GM18870 (cell line): Measurements from ENCODE around the gene ULK2.
"Not testable (repeated sequence)": the region's sequence is repeated elsewhere in the genome, so short reads cannot be mapped to it uniquely, and the experiment has no call there.

Experiments
- ATAC-seq: cut with Tn5 transposase; IDR thresholded peaks from one replicate; pipeline ENCODE4 v1.9.1; 2021; ENCODE audit warnings: moderate library complexity; ENCODE audit not compliant: unreplicated experiment

The ULK2 gene

DNA sequence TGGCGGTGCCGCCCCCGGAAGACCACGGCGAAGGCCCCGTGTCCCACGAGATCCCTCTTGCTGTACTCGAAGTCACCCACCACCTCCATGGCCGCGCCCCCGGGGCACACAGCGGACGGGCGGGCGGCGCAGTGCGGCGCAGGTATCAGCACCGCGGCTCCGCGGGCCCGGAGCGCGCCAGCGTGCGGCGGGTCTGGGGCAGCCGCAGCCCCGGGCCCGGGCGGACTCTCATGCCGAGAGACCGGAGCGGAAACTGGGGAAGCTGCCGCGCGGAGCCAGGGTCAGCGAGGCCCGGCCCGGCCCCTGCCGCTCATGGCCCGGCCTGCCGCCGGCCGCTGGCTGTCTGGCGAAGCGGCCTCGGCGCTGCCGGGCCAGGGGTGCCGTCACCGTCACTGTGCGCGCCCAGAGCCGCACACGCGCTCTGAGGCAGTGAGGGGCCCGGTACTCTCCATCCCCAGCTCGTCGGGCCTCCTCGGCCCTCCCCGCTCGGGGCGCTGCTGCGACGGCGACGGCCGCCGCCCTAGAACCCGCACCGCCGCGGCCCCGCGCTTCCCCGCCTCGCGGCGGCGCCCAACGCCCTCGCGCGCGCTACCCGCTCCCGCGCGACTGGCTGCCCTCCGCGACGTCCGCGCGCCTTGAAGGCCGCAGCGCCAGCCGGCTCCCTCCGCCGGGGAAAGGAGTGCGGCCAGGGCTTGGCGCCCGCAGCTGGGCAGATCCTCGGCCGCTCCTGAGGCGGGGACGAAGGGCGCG is at the start of gene ULK2:
TSS of gene ULK2 (minus strand) at position 608 of the 750 bp plus-strand sequence. CDS start at position 89, 519 bp downstream.
- no peak for ATAC-seq

DNA sequence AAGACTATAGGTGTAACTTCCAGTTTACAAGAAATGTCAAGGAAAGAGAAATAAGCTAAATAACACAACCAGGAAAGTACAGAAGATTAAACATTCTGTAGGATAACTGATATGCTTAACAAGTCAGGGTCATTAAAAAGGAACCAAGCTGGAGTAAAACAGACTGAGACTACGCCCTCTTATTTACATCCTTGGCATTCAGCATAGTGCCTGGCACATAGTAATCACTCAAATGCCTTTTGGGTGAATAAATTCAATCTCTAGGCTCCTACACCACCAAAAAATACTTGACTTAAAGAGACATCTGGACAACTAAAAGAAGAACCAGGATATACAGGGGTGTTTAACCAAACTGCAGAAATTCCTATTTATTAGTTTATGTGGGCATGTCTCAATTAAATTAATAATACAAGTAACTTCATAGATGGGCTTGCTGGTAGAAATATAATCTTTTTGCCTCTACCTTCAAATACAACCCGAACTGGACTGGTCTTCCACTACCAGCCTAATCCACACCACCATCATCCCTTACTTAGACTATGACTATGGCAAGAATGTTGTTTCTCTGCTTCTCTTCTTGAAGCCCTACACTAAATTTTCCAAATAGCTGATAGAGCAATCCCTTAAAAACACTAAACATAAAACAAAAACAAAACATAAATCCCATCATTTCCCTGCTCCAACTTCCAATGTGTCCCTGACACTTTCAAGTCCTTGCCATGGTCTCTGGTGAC is 47.7 kb upstream of the ULK2 start:
- ATAC-seq: no peak

DNA sequence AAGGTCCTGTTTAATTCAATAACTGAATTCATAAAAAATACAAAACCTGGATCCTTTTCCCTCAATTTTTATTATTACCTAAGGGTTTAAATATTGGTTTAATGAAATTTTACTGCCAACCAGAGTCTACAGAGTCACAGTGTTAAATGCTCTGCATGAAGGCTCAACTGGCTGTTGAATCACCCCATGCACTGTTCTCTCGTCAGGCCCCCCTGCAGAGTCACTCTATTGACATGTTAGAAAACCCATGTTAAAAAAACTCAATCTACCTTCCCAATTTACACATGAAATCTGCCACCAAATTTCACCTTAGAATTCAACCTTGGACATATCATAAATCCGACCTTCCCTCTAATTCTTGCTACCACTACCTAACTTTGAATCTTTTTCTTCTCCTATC is 43.3 kb upstream of the ULK2 start:
- ATAC-seq: no peak

DNA sequence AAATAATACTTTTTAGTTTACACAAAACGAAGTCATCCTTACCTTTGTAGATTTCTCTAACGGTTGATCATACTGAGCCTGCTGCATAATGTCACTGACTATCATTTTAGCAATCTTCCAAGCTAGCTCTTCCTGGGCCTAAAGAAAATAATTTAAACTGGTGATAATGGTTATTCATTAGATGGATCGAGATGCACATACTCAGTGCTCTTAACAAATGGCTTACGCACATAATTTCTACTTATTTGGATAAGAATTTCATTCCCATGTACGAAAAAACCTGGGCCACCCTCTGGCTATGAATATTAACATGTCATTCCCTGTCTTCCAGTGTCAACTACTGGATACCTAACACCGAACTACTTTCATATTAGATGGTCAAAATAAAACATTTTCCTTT is 41.4 kb upstream of the ULK2 start:
- no peak for ATAC-seq

DNA sequence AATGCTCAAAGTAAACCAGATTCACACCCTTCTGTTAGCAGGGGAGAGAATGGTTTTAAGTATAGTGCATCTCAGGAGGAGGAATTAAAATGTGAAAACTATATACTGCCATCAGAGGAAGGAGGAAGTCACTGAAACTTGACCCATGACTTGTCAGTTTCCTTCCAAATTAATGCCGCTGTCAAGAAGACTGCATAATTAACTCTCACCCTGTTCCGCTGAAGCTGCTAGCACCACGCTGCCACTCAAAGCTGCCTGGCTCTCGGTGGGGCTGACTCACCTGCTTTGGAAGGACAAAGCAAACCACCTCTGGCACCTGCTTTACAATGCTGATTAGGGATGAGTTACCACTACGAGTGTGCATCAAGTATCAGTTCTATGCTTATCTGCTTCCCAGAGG is 37.8 kb upstream of the ULK2 start:
- ATAC-seq: no peak

DNA sequence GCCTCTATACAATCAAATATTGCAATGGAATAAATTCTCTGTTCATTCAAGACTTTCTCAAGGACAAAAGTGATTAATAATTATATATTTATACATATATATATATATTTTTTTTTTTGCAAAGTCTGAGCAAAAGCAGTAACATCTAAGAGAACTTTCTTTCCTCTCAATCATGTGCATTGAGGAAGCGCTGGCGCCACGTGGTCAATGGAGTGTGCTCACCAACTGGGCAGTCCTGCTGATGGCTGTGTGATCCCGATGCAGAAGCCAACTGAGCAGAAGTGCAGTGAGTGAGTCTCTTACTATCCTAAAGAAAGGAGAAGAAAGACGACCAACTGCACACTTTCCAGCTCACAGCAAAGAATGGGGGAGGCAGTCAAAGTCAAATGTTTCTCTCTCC is 37.2 kb upstream of the ULK2 start:
- ATAC-seq: no peak

DNA sequence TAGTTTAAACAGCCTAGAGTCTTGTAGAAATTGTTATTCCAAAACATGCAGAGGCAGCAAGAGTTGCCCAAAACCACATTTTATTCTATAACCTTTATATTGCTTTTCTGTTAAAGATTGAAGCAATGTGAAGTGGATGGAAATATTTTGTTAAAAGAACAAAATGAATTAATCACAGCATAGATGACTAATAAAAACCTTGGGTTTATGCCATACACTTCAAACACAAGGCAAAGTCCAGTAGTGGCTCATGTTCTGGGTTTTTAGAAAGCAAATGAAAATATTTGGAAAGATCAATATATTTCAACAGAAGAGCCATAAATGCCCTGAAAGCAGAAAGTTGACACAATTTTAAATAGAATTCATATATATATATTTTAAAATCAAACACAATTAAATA is 36.7 kb upstream of the ULK2 start:
- no peak for ATAC-seq

DNA sequence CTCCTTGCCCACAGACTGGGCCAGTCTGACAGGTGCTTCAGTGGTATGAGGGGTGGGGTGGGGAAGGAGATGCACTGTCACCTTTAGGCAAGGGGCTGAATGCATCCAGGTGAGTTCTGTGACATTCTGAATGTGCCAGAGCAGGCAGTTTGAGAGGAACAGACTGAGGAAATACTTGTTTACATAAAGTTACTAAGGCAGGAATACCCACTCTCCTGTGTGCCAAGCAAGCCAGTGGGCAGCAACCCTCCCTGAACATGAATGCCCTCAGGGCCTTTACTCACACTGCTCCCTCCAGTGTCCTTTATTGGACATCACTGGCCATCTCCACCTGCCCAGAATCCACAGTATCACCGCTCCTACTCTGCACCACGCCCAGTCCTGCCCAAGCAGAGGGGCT is 33.1 kb upstream of the ULK2 start:
- no peak for ATAC-seq

DNA sequence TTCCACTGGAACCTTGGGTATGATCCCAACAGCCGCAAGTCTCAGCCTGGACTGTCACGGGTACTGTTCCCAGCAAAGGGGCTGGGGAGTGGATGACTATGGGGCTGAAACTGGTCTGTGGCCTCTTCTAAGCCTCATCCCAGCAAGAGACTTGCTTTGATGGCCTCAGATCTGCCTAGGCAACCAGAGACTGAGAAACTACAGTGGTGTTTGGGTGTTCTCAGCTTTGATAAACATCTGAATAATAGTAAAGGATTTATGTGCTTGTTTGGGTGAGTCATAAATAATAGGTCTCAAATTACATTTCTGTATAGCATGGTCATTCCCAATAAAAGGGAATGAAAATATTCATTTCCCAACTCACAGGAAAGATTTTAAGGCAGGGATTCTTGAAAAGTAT is 30.2 kb upstream of the ULK2 start:
- ATAC-seq: no peak

DNA sequence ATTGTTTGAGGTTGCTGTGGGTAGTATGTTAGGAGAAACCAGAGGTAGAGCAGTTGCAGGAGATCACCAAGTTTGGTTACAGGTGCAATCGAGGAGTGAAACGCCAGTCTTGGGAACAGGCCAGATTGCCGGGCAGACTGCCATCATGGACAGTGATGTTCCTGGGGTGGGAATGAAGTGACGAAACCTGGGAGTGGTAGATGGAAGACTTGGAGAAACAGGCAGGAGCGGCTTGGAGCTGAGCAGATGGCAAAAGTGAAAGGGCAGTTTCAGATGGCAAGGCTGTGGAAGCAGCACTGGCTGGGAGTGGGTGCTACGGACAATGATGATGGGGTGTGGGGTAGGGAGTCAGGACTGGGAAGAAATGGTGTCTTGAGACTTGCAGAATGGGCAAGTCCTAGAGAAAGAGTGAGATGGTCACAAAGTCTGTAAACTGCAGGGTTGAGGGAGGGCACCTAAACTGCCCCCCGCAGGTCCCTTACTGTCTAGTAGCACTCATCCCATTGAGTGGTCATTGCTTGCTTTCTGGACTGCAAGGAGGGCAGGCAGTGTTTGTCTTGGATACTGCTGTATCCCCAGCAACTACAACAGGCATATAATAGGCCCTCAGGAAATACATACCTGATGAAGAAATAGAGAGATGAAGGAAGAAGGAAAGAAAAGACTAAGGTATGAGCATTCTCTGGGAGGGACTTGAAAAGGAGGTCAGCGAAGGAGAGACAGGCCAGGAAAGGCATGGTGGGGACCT is 29.5 kb upstream of the ULK2 start:
- ATAC-seq: no peak

DNA sequence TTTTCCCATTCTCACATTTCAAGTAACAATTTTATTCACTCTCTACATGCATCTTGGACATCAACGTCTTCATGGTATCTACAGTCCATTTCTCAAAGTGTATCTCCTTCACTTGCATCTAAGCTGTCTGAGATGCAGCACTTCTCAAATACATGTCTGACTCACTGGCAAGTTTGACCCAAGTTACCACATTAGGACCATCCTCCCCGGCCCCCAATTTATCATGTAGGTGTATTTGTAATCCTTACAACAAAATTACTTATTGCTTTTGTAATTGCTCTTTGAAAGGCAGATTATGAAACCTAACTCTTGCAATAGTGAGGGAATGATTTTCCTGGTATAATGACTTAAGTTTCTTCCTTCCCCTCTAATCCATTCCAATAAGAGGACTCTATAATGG is 28.9 kb upstream of the ULK2 start:
- ATAC-seq: no peak

DNA sequence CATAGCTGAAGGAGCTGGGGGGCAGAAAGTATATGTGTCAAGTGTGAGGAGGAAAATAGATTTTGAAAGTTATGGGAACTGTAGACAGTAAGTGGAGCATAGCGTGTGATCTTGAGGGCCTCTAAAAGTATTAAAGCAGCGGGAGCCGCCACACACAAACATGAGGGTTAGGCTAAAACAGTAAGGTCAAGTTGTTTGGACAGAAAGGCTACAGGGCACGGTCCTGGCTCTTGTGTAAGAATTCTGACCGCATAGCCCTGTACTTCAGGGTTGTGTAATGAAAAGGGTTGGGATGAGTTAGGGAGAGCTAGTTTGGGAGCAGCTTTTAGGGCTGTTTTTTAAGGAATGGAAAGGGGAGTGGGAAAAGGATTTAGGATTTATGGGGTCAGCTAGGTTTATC is 22.8 kb upstream of the ULK2 start:
- ATAC-seq: not testable (repeated sequence)

DNA sequence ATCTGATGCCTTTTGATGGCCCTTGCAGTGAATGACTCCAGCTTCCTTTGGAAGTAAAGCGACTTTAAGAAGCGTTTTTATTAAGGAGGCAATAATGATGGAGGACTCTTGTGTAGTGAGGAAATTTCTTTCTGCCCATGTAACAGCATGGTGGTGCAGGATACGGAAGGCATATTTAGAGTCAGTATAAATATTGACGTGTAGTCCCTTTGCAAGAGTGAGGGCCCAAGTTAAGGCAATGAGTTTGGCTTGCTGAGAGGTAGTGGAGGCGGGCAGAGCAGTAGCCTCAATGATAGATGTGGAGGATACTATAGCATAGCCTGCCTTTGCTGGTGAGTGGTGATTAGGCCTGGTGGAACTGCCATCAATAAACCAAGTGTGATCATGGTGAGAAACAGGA is 22.3 kb upstream of the ULK2 start:
- ATAC-seq: not testable (repeated sequence)

DNA sequence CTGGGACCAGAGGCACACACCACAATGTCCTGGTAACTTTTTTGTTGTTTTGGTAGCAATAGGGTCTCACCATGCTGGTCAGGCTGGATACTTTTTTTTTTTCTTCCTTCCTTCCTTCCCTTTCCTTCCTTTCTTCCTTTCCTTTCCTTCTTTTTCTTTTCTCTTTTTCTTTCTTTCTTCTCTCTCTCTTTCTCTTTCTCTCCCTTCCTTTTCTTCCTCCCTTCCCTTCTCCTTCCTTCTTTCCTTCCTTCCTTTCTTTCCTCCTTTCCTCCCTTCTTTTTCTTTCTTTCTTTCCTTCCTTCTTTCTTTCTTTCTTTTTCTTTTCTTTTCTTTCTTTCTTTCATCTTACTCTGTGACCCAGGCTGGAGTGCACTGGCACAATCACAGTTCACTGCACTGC is 18.4 kb upstream of the ULK2 start:
- ATAC-seq: no peak

DNA sequence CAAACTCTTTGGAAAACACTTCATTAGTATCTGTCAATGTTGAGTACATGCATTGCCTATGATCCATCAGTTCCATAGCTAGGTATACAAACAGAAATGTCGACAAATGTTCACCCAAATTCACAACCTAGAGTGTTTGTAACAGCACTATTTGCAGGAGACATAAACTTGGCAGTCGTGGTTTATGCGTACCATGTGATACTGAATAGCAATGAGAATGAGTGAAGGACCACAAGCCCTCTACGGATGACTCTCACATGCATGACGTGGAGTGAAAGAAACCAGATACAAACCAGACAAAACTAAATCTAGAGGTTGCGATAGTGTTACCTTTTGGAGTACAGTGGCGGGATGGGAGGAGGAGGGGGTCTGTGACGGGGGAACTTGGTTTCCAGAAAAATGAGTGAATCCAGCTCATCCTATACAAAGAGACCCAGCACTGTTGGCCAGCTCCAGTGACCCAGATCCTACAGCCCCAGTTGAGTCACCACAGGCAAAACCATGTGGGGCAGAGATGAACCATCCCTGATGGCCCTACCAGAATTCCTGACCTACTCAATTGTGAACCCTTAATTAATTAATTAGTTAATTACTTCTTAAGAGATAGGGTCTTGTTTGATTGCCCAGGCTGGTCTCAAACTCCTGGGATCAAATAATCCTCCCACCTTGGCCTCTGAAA is 15.9 kb upstream of the ULK2 start:
- ATAC-seq: no peak

DNA sequence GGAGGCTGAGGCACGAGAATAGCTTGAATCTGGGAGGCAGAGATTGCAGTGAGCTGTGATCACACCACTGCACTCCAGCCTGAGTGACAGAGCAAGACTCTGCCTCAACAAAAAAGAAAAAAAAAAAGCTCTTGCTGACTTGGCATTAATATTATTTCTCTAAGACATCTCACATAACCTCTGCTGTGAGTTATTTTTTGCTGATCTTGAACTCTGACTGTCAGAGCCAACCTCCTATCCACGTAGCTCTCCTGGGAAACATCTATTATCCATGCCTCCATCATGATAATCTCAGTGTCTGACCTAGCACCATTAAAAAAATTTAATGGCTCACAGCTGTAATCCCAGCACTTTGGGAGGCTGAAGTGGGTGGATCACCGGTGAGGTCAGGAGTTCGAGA is 12.7 kb upstream of the ULK2 start:
- no peak for ATAC-seq

DNA sequence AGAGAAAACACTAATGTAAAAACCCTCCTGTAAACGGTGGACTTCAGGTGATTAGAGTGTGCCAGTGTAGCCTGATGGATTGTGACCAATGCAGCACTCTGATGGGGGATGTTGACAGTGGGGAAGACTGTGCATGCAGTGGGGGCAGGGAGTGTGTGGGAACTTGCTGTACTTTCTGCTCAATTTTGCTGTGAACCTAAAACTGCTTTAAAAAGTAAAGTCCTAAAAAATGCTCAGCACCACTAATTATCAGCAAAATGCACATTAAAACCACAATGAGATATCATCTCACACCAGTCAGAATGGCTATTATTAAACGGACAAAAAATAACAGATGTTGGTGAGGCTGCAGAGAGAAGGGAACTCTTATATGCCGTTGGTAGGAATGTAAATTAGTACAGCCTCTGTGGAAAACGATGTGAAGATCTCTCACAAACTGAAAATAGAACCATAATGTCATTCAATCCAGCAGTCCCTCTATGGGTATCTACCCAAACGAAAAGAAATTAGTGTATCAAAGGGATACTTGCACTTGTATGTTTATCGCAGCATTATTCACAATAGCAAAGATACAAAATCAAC is 9.7 kb upstream of the ULK2 start:
- ATAC-seq: no peak

DNA sequence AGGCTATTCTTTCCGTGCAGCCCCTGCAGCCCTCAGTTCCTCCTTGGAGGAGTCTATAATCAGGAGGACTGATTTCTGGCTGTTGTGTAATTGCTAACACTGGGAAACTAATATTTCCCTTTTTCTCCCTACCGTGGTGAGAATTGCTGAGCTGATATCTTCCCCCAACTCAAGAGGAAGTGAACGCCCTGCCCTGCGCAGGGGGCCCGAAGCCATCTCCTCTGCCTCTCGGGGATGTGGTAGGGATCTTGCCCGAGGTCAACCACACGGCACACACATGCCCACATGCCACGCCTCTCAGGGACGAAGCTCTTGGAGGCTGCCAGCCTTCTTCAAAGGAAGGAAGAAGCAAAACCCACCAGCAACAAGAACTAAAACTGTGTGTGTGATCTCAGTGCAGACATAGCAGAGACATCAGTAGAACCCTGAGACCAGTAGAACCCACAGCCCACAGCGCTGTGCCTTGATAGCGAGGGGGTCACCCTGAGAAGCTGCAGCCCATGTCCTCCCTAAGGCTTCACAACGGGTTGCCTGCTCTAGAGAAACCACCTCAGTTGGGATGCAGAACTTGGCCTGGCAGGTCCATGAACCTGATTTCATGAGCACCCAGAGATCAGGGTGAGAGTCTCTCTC is 8.9 kb upstream of the ULK2 start:
- ATAC-seq: no peak

DNA sequence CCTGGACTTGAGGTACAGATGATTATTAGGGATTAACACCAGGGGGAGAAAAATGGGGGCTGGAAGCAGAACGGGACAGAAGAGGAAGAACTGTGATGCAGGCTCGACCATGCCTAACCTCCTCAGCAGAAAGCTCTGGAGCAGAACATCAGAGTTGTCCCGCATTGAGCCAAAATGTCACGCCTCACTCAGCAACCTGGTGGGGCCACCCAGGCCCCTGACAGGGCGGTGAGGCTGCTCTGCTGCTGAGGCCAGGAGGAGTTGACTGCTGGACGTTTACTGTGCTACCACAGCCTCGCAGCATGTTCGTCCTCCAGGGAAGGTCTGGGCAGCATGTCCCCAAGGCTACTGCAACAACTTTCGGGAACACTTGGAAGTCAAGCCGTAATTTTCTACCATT is 6.5 kb upstream of the ULK2 start:
- ATAC-seq: no peak

DNA sequence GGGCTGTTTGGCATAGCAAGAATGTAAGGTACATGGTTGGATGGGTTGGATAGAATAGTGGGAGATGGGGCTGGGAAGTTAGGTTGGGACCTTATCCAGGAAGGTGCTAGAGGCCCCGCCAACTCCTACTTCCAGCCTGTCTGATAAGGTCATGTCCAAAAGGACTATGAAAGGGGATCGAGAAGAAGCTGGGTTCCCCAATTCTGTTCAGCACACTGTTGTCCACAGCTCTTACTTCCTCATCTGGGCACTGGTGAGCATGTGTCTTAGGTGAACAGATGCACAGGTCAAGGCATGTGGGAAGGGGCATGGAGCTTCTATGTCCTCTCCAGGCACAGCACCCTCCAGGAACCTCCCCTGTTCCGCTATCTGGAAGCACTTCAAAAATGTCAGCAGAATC is 5.6 kb upstream of the ULK2 start:
- no peak for ATAC-seq

DNA sequence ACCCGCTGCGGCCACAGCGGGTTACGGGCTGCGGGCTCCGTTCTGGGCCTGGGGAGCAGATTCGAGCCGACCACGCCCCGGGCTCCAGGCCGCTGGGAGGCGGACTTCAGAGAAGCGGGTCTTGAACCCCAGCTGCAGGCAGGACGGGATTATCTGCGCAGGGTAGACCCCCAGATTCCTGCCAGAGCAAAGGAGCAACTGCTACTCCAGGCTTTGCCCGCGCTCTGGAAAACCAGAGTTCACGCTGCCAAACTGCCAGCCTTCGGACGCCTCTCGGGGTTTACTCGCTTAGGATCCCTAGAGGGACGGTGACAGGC is 301 bp upstream of the ULK2 start:
- ATAC-seq: no peak
